ENCODE data around the gene NPTN.

- TF ChIP-seq CTCF (IDR thresholded peaks at IDR 0.05) (no peak), REST (IDR thresholded peaks at IDR 0.05) (no peak), POLR2A (IDR thresholded peaks at IDR 0.05; ENCODE audit: low read length) (no peak), USF2 (IDR thresholded peaks at IDR 0.05) (no peak), MAX (IDR thresholded peaks at IDR 0.05) (no peak)
Measured at GRCh38 chr15:73629798-73630429, 3.3 kb downstream of the NPTN start.

Data from A549 (cell line).